ENCODE results near the gene PRR23E.

Gene PRR23E

GRCh38 chr3:127233371-127233770, 40.4 kb downstream of the PRR23E start:
- Histone ChIP-seq H3K9me3 (no peaks in the 10 kb centered on the region), H3K4me3 (ENCODE audit: low read depth in 1 of 2, low read length in 1 of 2) (no peak overlapping the region), H3K27me3 (no peaks in the 10 kb centered on the region), H3K27ac (no peak overlapping the region), H3K36me3 (no peaks in the 10 kb centered on the region), H3K4me1 (ENCODE audit: control insufficient read depth in 1 of 2, insufficient read depth in 1 of 2, low read depth in 1 of 2, low read length in 1 of 2) (no peaks in the 10 kb centered on the region)
- no peak for TF ChIP-seq CTCF (IDR thresholded peaks at IDR 0.05)

DNA sequence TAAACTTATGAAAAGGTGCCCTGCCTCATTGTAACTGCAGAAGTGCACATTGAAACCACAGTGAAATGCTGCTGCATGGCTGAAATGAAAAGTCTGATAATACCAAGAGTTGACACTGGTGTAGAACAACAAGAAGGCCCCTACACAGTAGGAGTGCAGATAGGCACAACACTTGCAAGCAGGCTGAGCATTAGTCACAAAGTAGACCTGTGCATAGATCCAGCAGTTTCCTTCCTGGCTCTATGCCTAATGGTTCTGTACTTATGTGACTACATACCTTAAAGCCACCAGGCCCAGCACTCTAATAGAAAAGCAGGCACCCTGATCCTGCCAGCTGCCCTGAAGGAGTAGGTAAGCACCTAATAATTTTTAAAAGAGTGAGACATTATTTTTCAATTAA, 41.8 kb downstream of the PRR23E start:
- Histone ChIP-seq H3K4me3 (ENCODE audit: low read depth in 1 of 2, low read length in 1 of 2) (no peak overlapping the region), H3K9me3 (no peaks in the 10 kb centered on the region)
- no peak for TF ChIP-seq CTCF (IDR thresholded peaks at IDR 0.05)

DNA sequence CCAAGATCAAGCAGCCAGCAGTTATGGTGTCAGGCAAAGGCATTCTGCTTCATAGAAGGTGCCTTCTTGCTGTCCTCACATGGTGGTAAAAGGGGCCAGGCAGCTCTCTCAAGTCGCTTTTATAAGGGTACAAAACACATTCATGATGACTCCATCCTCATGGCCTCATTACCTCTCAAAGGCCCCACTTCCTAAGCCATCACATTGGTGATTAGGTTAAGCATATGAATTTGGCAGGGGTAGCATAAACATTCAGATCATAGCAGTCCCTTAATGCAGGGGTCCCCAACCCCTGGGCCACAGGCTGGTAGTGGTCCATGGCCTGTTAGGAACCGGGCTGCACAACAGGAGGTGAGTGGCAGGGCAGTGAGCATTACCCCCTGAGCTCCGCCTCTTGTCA, 42.8 kb downstream of the PRR23E start:
- Histone ChIP-seq H3K4me3 (ENCODE audit: low read depth in 1 of 2, low read length in 1 of 2) (no peak overlapping the region), H3K27ac (no peak overlapping the region), H3K36me3 (no peaks in the 10 kb centered on the region), H3K9me3 (no peaks in the 10 kb centered on the region), H3K4me1 (ENCODE audit: control insufficient read depth in 1 of 2, insufficient read depth in 1 of 2, low read depth in 1 of 2, low read length in 1 of 2) (no peaks in the 10 kb centered on the region), H3K27me3 (no peaks in the 10 kb centered on the region)
- no peak for TF ChIP-seq CTCF (IDR thresholded peaks at IDR 0.05)

More for the DNA sequence above, 41.8 kb downstream of the PRR23E start:
- H3K36me3 ChIP-seq: no peaks in the 10 kb centered on the region
- no peaks in the 10 kb centered on the region for H3K27me3 ChIP-seq
- no peak overlapping the region for H3K27ac ChIP-seq
- no peaks in the 10 kb centered on the region for H3K4me1 ChIP-seq (ENCODE audit: control insufficient read depth in 1 of 2, insufficient read depth in 1 of 2, low read depth in 1 of 2, low read length in 1 of 2)

- TF ChIP-seq CTCF (IDR thresholded peaks at IDR 0.05): no peak
- no peaks in the 10 kb centered on the region for H3K27me3 ChIP-seq
- H3K27ac ChIP-seq: no peak overlapping the region
- H3K4me1 ChIP-seq (ENCODE audit: control insufficient read depth in 1 of 2, insufficient read depth in 1 of 2, low read depth in 1 of 2, low read length in 1 of 2): no peaks in the 10 kb centered on the region
- H3K36me3 ChIP-seq: no peaks in the 10 kb centered on the region
- no peak overlapping the region for H3K4me3 ChIP-seq (ENCODE audit: low read depth in 1 of 2, low read length in 1 of 2)
- H3K9me3 ChIP-seq: no peaks in the 10 kb centered on the region
Observed at GRCh38 chr3:127237835-127238234, 44.9 kb downstream of the PRR23E start.

DNA sequence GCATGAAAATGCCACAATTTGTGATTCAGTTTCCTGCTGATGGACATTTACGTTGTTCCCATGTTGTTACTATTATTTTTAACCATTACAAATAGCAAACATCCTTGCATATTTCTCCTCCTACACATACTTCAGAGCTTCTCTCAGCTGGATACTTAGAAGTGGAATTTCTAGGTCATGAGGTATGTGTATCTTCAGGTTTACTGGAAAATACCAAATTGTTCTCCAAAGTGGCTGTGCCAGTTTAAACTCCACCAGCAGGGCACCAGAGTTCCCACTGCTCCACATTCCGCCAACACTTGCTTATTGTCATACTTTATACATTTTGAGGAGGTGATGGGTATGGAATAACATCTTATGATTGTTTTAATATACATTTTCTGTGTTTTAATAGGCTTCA, 45.7 kb downstream of the PRR23E start:
- Histone ChIP-seq H3K4me3 (ENCODE audit: low read depth in 1 of 2, low read length in 1 of 2) (no peak overlapping the region), H3K36me3 (no peaks in the 10 kb centered on the region), H3K27ac (no peak overlapping the region), H3K9me3 (no peaks in the 10 kb centered on the region), H3K27me3 (no peaks in the 10 kb centered on the region), H3K4me1 (ENCODE audit: control insufficient read depth in 1 of 2, insufficient read depth in 1 of 2, low read depth in 1 of 2, low read length in 1 of 2) (no peaks in the 10 kb centered on the region)
- TF ChIP-seq CTCF (IDR thresholded peaks at IDR 0.05): no peak

GRCh38 chr3:127247292-127247691, 54.4 kb downstream of the PRR23E start:
- Histone ChIP-seq H3K4me1 (ENCODE audit: control insufficient read depth in 1 of 2, insufficient read depth in 1 of 2, low read depth in 1 of 2, low read length in 1 of 2) (no peaks in the 10 kb centered on the region), H3K27ac (no peak overlapping the region), H3K9me3 (peaks cover 4% of the 10 kb centered on the region), H3K36me3 (no peaks in the 10 kb centered on the region), H3K4me3 (ENCODE audit: low read depth in 1 of 2, low read length in 1 of 2) (no peak overlapping the region), H3K27me3 (no peaks in the 10 kb centered on the region)
- no peak for TF ChIP-seq CTCF (IDR thresholded peaks at IDR 0.05)

Data from neutrophil (primary cell).